ENCODE data around the gene CKAP2L.
"Not testable (repeated sequence)": the region's sequence is repeated elsewhere in the genome, so short reads cannot be mapped to it uniquely, and the experiment has no call there.

The CKAP2L gene

GRCh38 chr2:112716094-112716493 is 48.3 kb downstream of the CKAP2L start:
- not testable (repeated sequence) for H3K9me3 ChIP-seq (ENCODE audit: control extremely low read depth in 1 of 5, control insufficient read depth in 4 of 5, insufficient read depth in 2 of 5, low read depth in 1 of 5, low read length in 4 of 5)

GRCh38 chr2:112714836-112715631 is 49.4 kb downstream of the CKAP2L start:
- Histone ChIP-seq H3K27ac (ENCODE audit: insufficient read depth in 1 of 2, low read depth in 1 of 2, low read length in 2 of 2, poor library complexity in 1 of 2, severe bottlenecking in 2 of 2) (no peak overlapping the region), H3K9me3 (ENCODE audit: control extremely low read depth in 1 of 5, control insufficient read depth in 4 of 5, insufficient read depth in 2 of 5, low read depth in 1 of 5, low read length in 4 of 5) (no peaks in the 10 kb centered on the region), H3K4me1 (ENCODE audit: control extremely low read depth in 1 of 4, control insufficient read depth in 4 of 4, insufficient read depth in 4 of 4, low read length in 3 of 4) (peaks cover 2 to 22% (median 14%) of the 10 kb centered on the region in 4 experiments), H3K4me3 (ENCODE audit: control insufficient read depth in 1 of 7, extremely low read depth in 1 of 7, insufficient read depth in 4 of 7, low read depth in 2 of 7, low read length in 6 of 7) (no peak overlapping the region), H3K36me3 (ENCODE audit: control insufficient read depth in 4 of 4, insufficient read depth in 4 of 4, low read length in 3 of 4) (peaks cover 0 to 3% (median 0%) of the 10 kb centered on the region in 4 experiments), H3K27me3 (replicated peaks in 2 of 5; ENCODE audit: control insufficient read depth in 4 of 5, insufficient read depth in 5 of 5, low read length in 4 of 5) (no peaks in the 10 kb centered on the region)
- no peak for DNase-seq
- ChIA-PET CTCF (interaction anchor here (1.0 to 2.0 kb wide), 4 partner anchors 10 to 70 kb away, joined by 3 to 15 read pairs (median 5); partner anchors contain the start of gene SLC20A1), POLR2A (interaction anchor here (0.6 kb wide), 1 partner anchor 654 kb away, joined by 8 read pairs; no protein-coding TSS in a partner anchor)
- WGBS (ENCODE audit: insufficient coverage): 96% methylated on average over 7 of the region's 7 CpGs

More at GRCh38 chr2:112716094-112716493, 48.3 kb downstream of the CKAP2L start:
- not testable (repeated sequence) for H3K27ac ChIP-seq (ENCODE audit: insufficient read depth in 1 of 2, low read depth in 1 of 2, low read length in 2 of 2, poor library complexity in 1 of 2, severe bottlenecking in 2 of 2); H3K36me3 ChIP-seq (ENCODE audit: control insufficient read depth in 4 of 4, insufficient read depth in 4 of 4, low read length in 3 of 4); H3K4me3 ChIP-seq (ENCODE audit: control insufficient read depth in 1 of 7, extremely low read depth in 1 of 7, insufficient read depth in 4 of 7, low read depth in 2 of 7, low read length in 6 of 7); DNase-seq; H3K27me3 ChIP-seq (replicated peaks in 2 of 5; ENCODE audit: control insufficient read depth in 4 of 5, insufficient read depth in 5 of 5, low read length in 4 of 5)
- POLR2A ChIA-PET: interaction anchor here (0.6 kb wide), 1 partner anchor 655 kb away, joined by 8 read pairs; no protein-coding TSS in a partner anchor
- CTCF ChIA-PET: interaction anchor here (2.0 kb wide), 2 partner anchors 8 to 71 kb away, joined by 6 to 15 read pairs; partner anchors contain the start of gene SLC20A1
- whole genome bisulfite sequencing (ENCODE audit: insufficient coverage): no CpG with 5 or more reads among the region's 1 CpG
- peaks cover 0 to 23% (median 9%) of the 10 kb centered on the region in 4 experiments for H3K4me1 ChIP-seq (ENCODE audit: control extremely low read depth in 1 of 4, control insufficient read depth in 4 of 4, insufficient read depth in 4 of 4, low read length in 3 of 4)

GRCh38 chr2:112714331-112714730 is 50.1 kb downstream of the CKAP2L start:
- no peak overlapping the region for H3K4me3 ChIP-seq (ENCODE audit: control insufficient read depth in 1 of 7, extremely low read depth in 1 of 7, insufficient read depth in 4 of 7, low read depth in 2 of 7, low read length in 6 of 7)
- peaks cover 0 to 3% (median 0%) of the 10 kb centered on the region in 4 experiments for H3K36me3 ChIP-seq (ENCODE audit: control insufficient read depth in 4 of 4, insufficient read depth in 4 of 4, low read length in 3 of 4)
- H3K9me3 ChIP-seq (ENCODE audit: control extremely low read depth in 1 of 5, control insufficient read depth in 4 of 5, insufficient read depth in 2 of 5, low read depth in 1 of 5, low read length in 4 of 5): no peaks in the 10 kb centered on the region
- no peak for DNase-seq
- no peaks in the 10 kb centered on the region for H3K27me3 ChIP-seq (replicated peaks in 2 of 5; ENCODE audit: control insufficient read depth in 4 of 5, insufficient read depth in 5 of 5, low read length in 4 of 5)
- no peak overlapping the region for H3K27ac ChIP-seq (ENCODE audit: insufficient read depth in 1 of 2, low read depth in 1 of 2, low read length in 2 of 2, poor library complexity in 1 of 2, severe bottlenecking in 2 of 2)
- ChIA-PET POLR2A (no interaction called here), CTCF (interaction anchor here (1.3 to 2.0 kb wide), 4 partner anchors 10 to 69 kb away, joined by 3 to 15 read pairs (median 5); partner anchors contain the start of gene SLC20A1)
- WGBS (ENCODE audit: insufficient coverage): 100% methylated on average over 4 of the region's 4 CpGs
- peaks cover 4 to 27% (median 19%) of the 10 kb centered on the region in 4 experiments for H3K4me1 ChIP-seq (ENCODE audit: control extremely low read depth in 1 of 4, control insufficient read depth in 4 of 4, insufficient read depth in 4 of 4, low read length in 3 of 4)

- CTCF ChIA-PET: interaction anchor here (0.9 to 3.1 kb wide), 5 partner anchors 11 to 114 kb away, joined by 3 to 17 read pairs (median 3); no protein-coding TSS in a partner anchor
- POLR2A ChIA-PET: no interaction called here
- DNase-seq: no peak
- WGBS (ENCODE audit: insufficient coverage): 93% methylated on average over 3 of the region's 7 CpGs
- Histone ChIP-seq H3K9me3 (ENCODE audit: control extremely low read depth in 1 of 5, control insufficient read depth in 4 of 5, insufficient read depth in 2 of 5, low read depth in 1 of 5, low read length in 4 of 5) (no peaks in the 10 kb centered on the region), H3K4me3 (ENCODE audit: control insufficient read depth in 1 of 7, extremely low read depth in 1 of 7, insufficient read depth in 4 of 7, low read depth in 2 of 7, low read length in 6 of 7) (no peak overlapping the region), H3K4me1 (ENCODE audit: control extremely low read depth in 1 of 4, control insufficient read depth in 4 of 4, insufficient read depth in 4 of 4, low read length in 3 of 4) (peaks cover 8 to 31% (median 22%) of the 10 kb centered on the region in 4 experiments), H3K27ac (ENCODE audit: insufficient read depth in 1 of 2, low read depth in 1 of 2, low read length in 2 of 2, poor library complexity in 1 of 2, severe bottlenecking in 2 of 2) (no peak overlapping the region), H3K27me3 (replicated peaks in 2 of 5; ENCODE audit: control insufficient read depth in 4 of 5, insufficient read depth in 5 of 5, low read length in 4 of 5) (no peaks in the 10 kb centered on the region), H3K36me3 (ENCODE audit: control insufficient read depth in 4 of 4, insufficient read depth in 4 of 4, low read length in 3 of 4) (peaks cover 0 to 3% (median 0%) of the 10 kb centered on the region in 4 experiments)
Observed at GRCh38 chr2:112713926-112714325, 50.5 kb downstream of the CKAP2L start.

GRCh38 chr2:112713585-112713925 is 50.9 kb downstream of the CKAP2L start:
- Histone ChIP-seq H3K4me1 (ENCODE audit: control extremely low read depth in 1 of 4, control insufficient read depth in 4 of 4, insufficient read depth in 4 of 4, low read length in 3 of 4) (peaks cover 11 to 35% (median 25%) of the 10 kb centered on the region in 4 experiments), H3K27me3 (replicated peaks in 2 of 5; ENCODE audit: control insufficient read depth in 4 of 5, insufficient read depth in 5 of 5, low read length in 4 of 5) (no peaks in the 10 kb centered on the region), H3K9me3 (ENCODE audit: control extremely low read depth in 1 of 5, control insufficient read depth in 4 of 5, insufficient read depth in 2 of 5, low read depth in 1 of 5, low read length in 4 of 5) (no peaks in the 10 kb centered on the region), H3K4me3 (ENCODE audit: control insufficient read depth in 1 of 7, extremely low read depth in 1 of 7, insufficient read depth in 4 of 7, low read depth in 2 of 7, low read length in 6 of 7) (no peak overlapping the region), H3K36me3 (ENCODE audit: control insufficient read depth in 4 of 4, insufficient read depth in 4 of 4, low read length in 3 of 4) (peaks cover 0 to 3% (median 0%) of the 10 kb centered on the region in 4 experiments), H3K27ac (ENCODE audit: insufficient read depth in 1 of 2, low read depth in 1 of 2, low read length in 2 of 2, poor library complexity in 1 of 2, severe bottlenecking in 2 of 2) (no peak overlapping the region)
- ChIA-PET CTCF (interaction anchor here (0.9 to 3.1 kb wide), 5 partner anchors 11 to 114 kb away, joined by 3 to 17 read pairs (median 3); no protein-coding TSS in a partner anchor), POLR2A (no interaction called here)
- WGBS (ENCODE audit: insufficient coverage): 80% methylated on average over 7 of the region's 7 CpGs
- no peak for DNase-seq

DNA sequence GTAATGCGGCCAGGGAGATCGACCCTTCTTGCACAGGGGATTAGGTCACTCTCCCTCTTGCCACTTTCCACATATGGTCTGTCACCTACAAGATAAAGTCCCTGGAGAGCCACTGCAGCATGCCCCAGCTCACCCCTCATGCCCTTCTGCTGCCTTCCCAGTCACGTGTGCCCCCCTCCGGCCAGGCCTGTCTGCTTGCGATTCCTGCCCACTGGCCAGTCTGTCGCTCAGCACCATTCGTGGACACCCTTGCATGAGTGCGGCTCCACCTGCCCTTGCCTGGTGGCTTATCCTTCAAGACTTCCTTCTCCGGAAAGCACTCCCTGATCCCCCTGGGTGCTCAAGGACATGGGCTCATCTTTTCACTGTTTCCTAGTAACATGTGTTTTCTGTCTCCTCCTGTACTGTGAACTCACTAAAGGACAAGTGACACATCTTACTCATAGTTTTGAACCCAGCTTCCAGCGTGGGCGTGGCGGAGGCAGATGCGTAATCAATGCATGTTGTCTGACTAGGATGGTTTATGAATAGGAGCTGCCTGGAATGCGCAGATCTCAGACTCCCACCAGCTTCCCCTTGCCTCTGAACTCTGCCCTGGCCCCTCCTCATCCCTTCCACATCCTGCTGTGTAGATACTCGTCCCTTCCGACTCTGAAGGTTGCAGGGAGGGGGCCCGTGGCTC is 51.4 kb downstream of the CKAP2L start:
- POLR2A ChIA-PET: no interaction called here
- DNase-seq: no peak

More for the DNA sequence above, 51.4 kb downstream of the CKAP2L start:
- CTCF ChIA-PET: interaction anchor here (0.9 to 3.1 kb wide), 6 partner anchors 9 to 113 kb away, joined by 3 to 17 read pairs (median 4); no protein-coding TSS in a partner anchor
- Histone ChIP-seq H3K27me3 (replicated peaks in 2 of 5; ENCODE audit: control insufficient read depth in 4 of 5, insufficient read depth in 5 of 5, low read length in 4 of 5) (no peaks in the 10 kb centered on the region), H3K36me3 (ENCODE audit: control insufficient read depth in 4 of 4, insufficient read depth in 4 of 4, low read length in 3 of 4) (peaks cover 0 to 3% (median 0%) of the 10 kb centered on the region in 4 experiments), H3K4me1 (ENCODE audit: control extremely low read depth in 1 of 4, control insufficient read depth in 4 of 4, insufficient read depth in 4 of 4, low read length in 3 of 4) (peaks cover 14 to 40% (median 28%) of the 10 kb centered on the region in 4 experiments), H3K4me3 (ENCODE audit: control insufficient read depth in 1 of 7, extremely low read depth in 1 of 7, insufficient read depth in 4 of 7, low read depth in 2 of 7, low read length in 6 of 7) (no peak overlapping the region), H3K27ac (ENCODE audit: insufficient read depth in 1 of 2, low read depth in 1 of 2, low read length in 2 of 2, poor library complexity in 1 of 2, severe bottlenecking in 2 of 2) (no peak overlapping the region), H3K9me3 (ENCODE audit: control extremely low read depth in 1 of 5, control insufficient read depth in 4 of 5, insufficient read depth in 2 of 5, low read depth in 1 of 5, low read length in 4 of 5) (no peaks in the 10 kb centered on the region)
- 76% methylated on average over 16 of the region's 17 CpGs for WGBS (ENCODE audit: insufficient coverage)

Data from common myeloid progenitor, CD34-positive (primary cell).